Measurements from ENCODE around the gene PAXX.

PAXX gene

DNA sequence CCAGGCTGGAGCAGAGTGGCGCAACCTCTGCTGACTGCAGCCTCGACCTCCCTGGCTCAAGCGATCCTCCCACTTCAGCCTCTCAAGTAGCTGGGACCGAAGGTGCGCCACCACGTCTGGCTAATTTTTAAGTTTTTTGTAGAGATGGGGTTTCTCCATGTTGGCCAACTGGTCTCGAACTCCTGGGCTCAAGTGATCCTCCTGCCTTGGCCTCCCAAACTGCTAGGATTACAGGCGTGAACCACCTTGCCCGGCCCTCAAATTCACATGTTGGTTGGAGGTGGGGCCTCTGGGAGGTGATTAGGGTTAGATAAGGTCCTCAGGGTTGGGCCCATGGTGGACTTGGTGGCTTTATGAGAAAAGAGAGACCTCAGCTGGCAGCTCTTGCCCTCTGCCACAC, 30.1 kb upstream of the PAXX start:
- no peak overlapping the region for H3K4me3 ChIP-seq (replicated peaks in 1 of 2; ENCODE audit: low read depth in 2 of 2, low read length in 2 of 2)
- DNase-seq (ENCODE audit: low read depth in 2 of 2): no peak
- no peak for TF ChIP-seq CTCF (IDR thresholded peaks at IDR 0.05; ENCODE audit: low read depth, low read length)

DNA sequence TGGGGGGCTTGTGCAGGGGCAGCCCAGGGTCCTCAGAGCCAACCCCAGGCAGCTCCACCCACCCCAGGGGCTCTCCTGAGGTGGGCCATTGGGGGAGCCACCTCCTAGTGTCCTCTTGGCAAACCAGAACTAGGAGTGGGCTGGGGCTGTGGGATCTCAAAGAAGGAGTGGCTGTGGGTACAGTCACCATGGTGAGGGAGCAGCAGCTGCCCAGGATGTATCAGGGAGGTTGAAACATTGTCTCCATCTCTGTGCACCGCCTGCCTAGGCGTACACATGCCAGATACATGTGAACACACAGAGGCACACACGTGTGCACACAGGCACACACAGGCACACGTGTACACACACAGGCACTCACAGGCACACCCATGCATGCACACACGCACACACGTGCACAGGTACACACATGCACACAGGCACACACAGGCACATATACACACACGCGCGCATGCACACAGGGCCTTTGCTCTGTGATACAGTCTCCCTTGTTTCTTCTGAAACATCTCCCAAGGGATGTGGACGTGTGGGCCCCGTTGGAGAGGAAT, 29.4 kb upstream of the PAXX start:
- TF ChIP-seq CTCF (IDR thresholded peaks at IDR 0.05; ENCODE audit: low read depth, low read length): no peak
- DNase-seq (ENCODE audit: low read depth in 2 of 2): no peak
- H3K4me3 ChIP-seq (replicated peaks in 1 of 2; ENCODE audit: low read depth in 2 of 2, low read length in 2 of 2): no peak overlapping the region

- TF ChIP-seq CTCF (IDR thresholded peaks at IDR 0.05; ENCODE audit: low read depth, low read length): no peak
- no peak overlapping the region for H3K4me3 ChIP-seq (replicated peaks in 1 of 2; ENCODE audit: low read depth in 2 of 2, low read length in 2 of 2)
- DNase-seq (ENCODE audit: low read depth in 2 of 2): no peak
Measured at GRCh38 chr9:136963341-136963740, 28.9 kb upstream of the PAXX start.

GRCh38 chr9:136963751-136964150, 28.5 kb upstream of the PAXX start:
- DNase-seq (ENCODE audit: low read depth in 2 of 2): no peak
- H3K4me3 ChIP-seq (replicated peaks in 1 of 2; ENCODE audit: low read depth in 2 of 2, low read length in 2 of 2): no peak overlapping the region
- no peak for TF ChIP-seq CTCF (IDR thresholded peaks at IDR 0.05; ENCODE audit: low read depth, low read length)

GRCh38 chr9:136964171-136964689, 28.0 kb upstream of the PAXX start:
- no peak for DNase-seq (ENCODE audit: low read depth in 2 of 2)
- H3K4me3 ChIP-seq (replicated peaks in 1 of 2; ENCODE audit: low read depth in 2 of 2, low read length in 2 of 2): no peak overlapping the region
- TF ChIP-seq CTCF (IDR thresholded peaks at IDR 0.05; ENCODE audit: low read depth, low read length): no peak

- no peak overlapping the region for H3K4me3 ChIP-seq (replicated peaks in 1 of 2; ENCODE audit: low read depth in 2 of 2, low read length in 2 of 2)
- DNase-seq (ENCODE audit: low read depth in 2 of 2): no peak
- TF ChIP-seq CTCF (IDR thresholded peaks at IDR 0.05; ENCODE audit: low read depth, low read length): no peak
Measured at GRCh38 chr9:136964833-136965422, 27.3 kb upstream of the PAXX start.

Measured in cardiac fibroblast (primary cell).